Right cardiac atrium (tissue), 5 donors: Measurements from ENCODE around the gene RNF32. TPM values are rescaled to one million over a fixed set of nuclear protein-coding genes. Genes with fewer than 3 reads are reported as not detected.
"Not testable (repeated sequence)": the region's sequence is repeated elsewhere in the genome, so short reads cannot be mapped to it uniquely, and the experiment has no call there.

Experiments used
- ATAC-seq, 2 donors: fragments of 200-7000 bp; cut with Tn5 transposase; one replicate each; pipeline versions ENCODE4 v1.8.0 to v1.9.1; 2020; ENCODE audit warnings: moderate library complexity in 2 of 2, mild to moderate bottlenecking in 1 of 2
- DNase-seq, 3 donors: peaks; one replicate each; pipeline ENCODE4 v3.0.0-alpha.2; 2020
- H3K27ac ChIP-seq: one replicate; pipeline ENCODE4 v1.5.1; 2013; ENCODE audit warnings: mild to moderate bottlenecking, low read length, control low read depth, moderate library complexity
- H3K27me3 ChIP-seq: one replicate; pipeline ENCODE4 v1.6.1; 2013; ENCODE audit not compliant: control insufficient read depth, insufficient read depth
- H3K4me1 ChIP-seq: one replicate; pipeline ENCODE4 v1.6.1; 2013; ENCODE audit warnings: low read length; ENCODE audit not compliant: control insufficient read depth, insufficient read depth
- H3K4me3 ChIP-seq: one replicate; pipeline ENCODE4 v1.5.1; 2013; ENCODE audit warnings: low read length, control low read depth
- H3K9me3 ChIP-seq: one replicate; pipeline ENCODE4 v1.6.1; 2013; ENCODE audit warnings: low read length; ENCODE audit not compliant: control insufficient read depth
- WGBS: extraction: QIAGEN DNeasy Blood & Tissue Kit; methylation state at CpG from one replicate; pipeline ENCODE4 v1.1.7; 2013; 5-methylcytosine and 5-hydroxymethylcytosine counted together
- intact Hi-C, 4 donors: fragments of 100-400 bp; cut with DNase I; formaldehyde crosslinking; loops; one replicate each; pipeline versions ENCODE4 v1.11.0 to v1.14.0; 2022 to 2023
- polyA plus RNA-seq: library from polyadenylated mRNA; stranded (reverse); fragments of 200-250 nt; gene quantifications from one replicate; pipeline ENCODE4 v1.2.3, GENCODE V29; 2013
- total RNA-seq, 4 donors: library from RNA; stranded (reverse); fragmentation: NEBNext Ultra II Directional; extraction: Animal tissue kit (Norgen Biotek cat#: 25700); gene quantifications; one replicate each; pipeline ENCODE4 v1.2.1, GENCODE V29; 2021
- donor health status: healthy with polysubstance abuse.
- donor health status: DM: no; HTN: yes; CAD: no.
- donor health status: DM: no; HTN: no; CAD: no.
- donor health status: DM: no; HTN: yes; CAD: no; lungs with severe emphysema.
- donor health status: DM: yes; HTN: yes; CAD: no.

RNF32 gene
- total and polyA plus RNA-seq, 5 donors, result 0.47 to 1.3 (median 0.49) TPM

GRCh38 chr7:156682928-156683327 is 42.4 kb downstream of the RNF32 start:
- Histone ChIP-seq H3K9me3 (no peaks in the 10 kb centered on the region), H3K27ac (no peak overlapping the region), H3K27me3 (no peaks in the 10 kb centered on the region), H3K4me1 (no peaks in the 10 kb centered on the region), H3K4me3 (no peak overlapping the region)
- WGBS, result 93% methylated on average over 2 of the region's 2 CpGs
- ATAC-seq (no peak), DNase-seq (no peak)
- intact Hi-C loops, result no loop called here

GRCh38 chr7:156684251-156684650 is 43.7 kb downstream of the RNF32 start:
- no peak overlapping the region for H3K27ac ChIP-seq
- no peaks in the 10 kb centered on the region for H3K4me1 ChIP-seq
- intact Hi-C loops, result no loop called here
- DNase-seq (no peak), ATAC-seq (no peak)
- WGBS, result 94% methylated on average over 10 of the region's 10 CpGs
- no peaks in the 10 kb centered on the region for H3K9me3 ChIP-seq
- H3K4me3 ChIP-seq, result no peak overlapping the region
- H3K27me3 ChIP-seq, result no peaks in the 10 kb centered on the region

GRCh38 chr7:156684661-156685060 is 44.1 kb downstream of the RNF32 start:
- no peaks in the 10 kb centered on the region for H3K4me1 ChIP-seq
- 89% methylated on average over 4 of the region's 4 CpGs for WGBS
- H3K4me3 ChIP-seq, result no peak overlapping the region
- no peaks in the 10 kb centered on the region for H3K9me3 ChIP-seq
- no peak for DNase-seq
- H3K27me3 ChIP-seq, result no peaks in the 10 kb centered on the region
- intact Hi-C loops, result no loop called here
- no peak overlapping the region for H3K27ac ChIP-seq
- no peak for ATAC-seq

- Histone ChIP-seq H3K27me3 (no peaks in the 10 kb centered on the region), H3K4me1 (no peaks in the 10 kb centered on the region), H3K9me3 (no peaks in the 10 kb centered on the region), H3K27ac (no peak overlapping the region), H3K4me3 (no peak overlapping the region)
- intact Hi-C loops, result no loop called here
- ATAC-seq (no peak), DNase-seq (no peak)
- WGBS, result 93% methylated on average over 5 of the region's 5 CpGs
Observed at GRCh38 chr7:156691764-156692163, 51.2 kb downstream of the RNF32 start.

GRCh38 chr7:156692849-156693248 is 52.3 kb downstream of the RNF32 start:
- no peaks in the 10 kb centered on the region for H3K27me3 ChIP-seq
- 81% methylated on average over 1 of the region's 1 CpG for WGBS
- no peak for DNase-seq
- ATAC-seq, result no peak
- intact Hi-C loops, result no loop called here
- no peak overlapping the region for H3K27ac ChIP-seq
- H3K9me3 ChIP-seq, result no peaks in the 10 kb centered on the region
- H3K4me1 ChIP-seq, result no peaks in the 10 kb centered on the region
- no peak overlapping the region for H3K4me3 ChIP-seq

- ATAC-seq (no peak), DNase-seq (no peak)
- no peaks in the 10 kb centered on the region for H3K27me3 ChIP-seq
- WGBS, result 96% methylated on average over 3 of the region's 3 CpGs
- H3K4me3 ChIP-seq, result no peak overlapping the region
- intact Hi-C loops, result no loop called here
- no peaks in the 10 kb centered on the region for H3K9me3 ChIP-seq
- no peaks in the 10 kb centered on the region for H3K4me1 ChIP-seq
- no peak overlapping the region for H3K27ac ChIP-seq
Observed at GRCh38 chr7:156693627-156694026, 53.1 kb downstream of the RNF32 start.

- not testable (repeated sequence) for ATAC-seq
Observed at GRCh38 chr7:156697283-156697682, 56.7 kb downstream of the RNF32 start.

GRCh38 chr7:156698512-156698911 is 57.9 kb downstream of the RNF32 start:
- DNase-seq, H3K4me3 ChIP-seq, H3K9me3 ChIP-seq, H3K27me3 ChIP-seq, intact Hi-C loops, ATAC-seq, H3K27ac ChIP-seq, H3K4me1 ChIP-seq: not testable (repeated sequence)
- 98% methylated on average over 4 of the region's 4 CpGs for WGBS

More at GRCh38 chr7:156697283-156697682, 56.7 kb downstream of the RNF32 start:
- H3K27ac ChIP-seq, H3K9me3 ChIP-seq, intact Hi-C loops, H3K4me3 ChIP-seq, H3K27me3 ChIP-seq, H3K4me1 ChIP-seq, DNase-seq: not testable (repeated sequence)
- WGBS, result 98% methylated on average over 9 of the region's 9 CpGs

- intact Hi-C loops, result loop anchor here in 1 of 4 donors (5.0 kb wide), 1 partner anchor 66 kb away; no protein-coding TSS in a partner anchor
- not testable (repeated sequence) for H3K4me1 ChIP-seq, DNase-seq, H3K27ac ChIP-seq, H3K9me3 ChIP-seq, H3K4me3 ChIP-seq, H3K27me3 ChIP-seq, ATAC-seq
- 100% methylated on average over 1 of the region's 1 CpG for WGBS
Observed at GRCh38 chr7:156701787-156702186, 61.2 kb downstream of the RNF32 start.

GRCh38 chr7:156702399-156702798 is 61.8 kb downstream of the RNF32 start:
- Histone ChIP-seq H3K27me3 (no peaks in the 10 kb centered on the region), H3K27ac (no peak overlapping the region), H3K4me1 (peaks cover 4% of the 10 kb centered on the region), H3K4me3 (no peak overlapping the region), H3K9me3 (no peaks in the 10 kb centered on the region)
- ATAC-seq (no peak), DNase-seq (no peak)
- intact Hi-C loops, result loop anchor here in 1 of 4 donors (5.0 kb wide), 1 partner anchor 65 kb away; no protein-coding TSS in a partner anchor

- Histone ChIP-seq H3K9me3 (peaks cover 3% of the 10 kb centered on the region), H3K27ac (no peak overlapping the region), H3K4me1 (peaks cover 4% of the 10 kb centered on the region), H3K4me3 (no peak overlapping the region), H3K27me3 (no peaks in the 10 kb centered on the region)
- 87% methylated on average over 4 of the region's 4 CpGs for WGBS
- intact Hi-C loops, result loop anchor here in 1 of 4 donors (5.0 kb wide), 1 partner anchor 64 kb away; no protein-coding TSS in a partner anchor
- ATAC-seq, result peak; percentile 29 to 55
- DNase-seq, result peak in 2 of 3 donors; percentile 56 to 63
Observed at GRCh38 chr7:156703209-156703608, 62.6 kb downstream of the RNF32 start.
